GM21515 (cell line): ENCODE results near the gene HSD17B14.
"Not testable (repeated sequence)": the region's sequence is repeated elsewhere in the genome, so short reads cannot be mapped to it uniquely, and the experiment has no call there.

Source experiments
- ATAC-seq: cut with Tn5 transposase; IDR thresholded peaks from one replicate; pipeline ENCODE4 v1.9.1; 2021; ENCODE audit not compliant: unreplicated experiment

Gene HSD17B14

DNA sequence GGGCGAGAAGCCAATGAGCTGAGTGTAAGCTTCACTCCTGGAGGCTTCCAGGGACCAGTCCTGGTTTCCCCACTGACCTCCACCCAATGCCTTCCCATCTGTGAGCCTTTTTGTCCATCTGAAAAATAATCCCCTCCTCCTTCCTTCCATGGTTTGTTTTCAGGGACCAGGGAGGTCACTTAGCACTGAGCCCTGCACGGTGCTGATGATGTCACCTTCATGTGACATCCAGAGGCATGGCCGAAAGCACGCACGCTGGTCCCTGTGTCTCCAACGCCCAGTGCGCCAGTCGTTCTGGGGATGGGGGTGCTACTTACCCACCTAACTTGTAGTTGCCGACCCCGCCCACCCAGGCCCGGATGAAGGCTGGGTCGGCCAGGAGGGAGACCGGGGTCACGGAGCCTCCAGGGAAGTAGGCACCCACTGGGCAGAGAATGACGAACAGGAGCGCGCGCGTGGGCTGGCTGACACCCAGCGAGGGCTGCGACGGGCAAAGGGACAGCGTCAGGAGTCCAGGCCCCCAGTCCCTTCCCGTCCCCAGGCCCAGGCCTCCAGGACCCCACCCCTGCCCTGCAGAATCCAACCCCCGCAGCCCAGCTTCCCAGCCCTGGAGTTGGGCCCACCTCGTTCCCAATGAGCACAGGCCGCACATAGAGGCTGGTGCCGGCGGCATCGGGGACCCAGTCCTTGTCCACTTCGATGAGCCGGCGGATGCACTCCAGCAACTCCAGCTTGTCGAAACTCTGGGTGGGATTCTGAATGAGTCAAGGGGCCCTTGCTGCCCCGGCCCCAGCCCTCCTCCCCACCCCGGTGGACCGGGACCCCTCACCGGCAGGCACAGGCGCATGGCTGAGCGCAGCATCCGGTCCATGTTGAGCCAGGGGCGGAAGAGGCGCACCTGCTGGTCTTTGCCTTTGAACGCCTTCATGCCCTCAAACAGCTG, 36.7 kb downstream of the HSD17B14 start:
- no peak for ATAC-seq

DNA sequence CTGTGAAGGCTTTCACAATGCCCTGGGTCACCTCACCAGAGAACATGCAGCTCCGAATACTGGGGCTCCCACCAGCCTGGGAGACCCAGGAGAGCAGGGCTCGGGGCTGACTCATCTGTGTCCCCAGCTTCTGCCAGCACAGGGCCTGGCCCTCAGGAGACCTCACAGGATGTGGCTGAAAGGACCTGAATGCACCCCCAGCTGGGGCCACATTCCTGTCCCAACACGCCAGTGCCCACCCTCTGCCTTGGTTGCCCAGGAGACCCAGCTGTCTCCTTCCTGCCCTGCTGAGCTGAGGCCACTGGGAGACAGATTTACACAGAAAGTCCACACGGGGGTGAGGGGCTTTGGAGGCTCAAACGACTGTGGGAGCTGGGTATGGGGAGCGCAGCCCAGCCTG, 37.4 kb downstream of the HSD17B14 start:
- no peak for ATAC-seq

DNA sequence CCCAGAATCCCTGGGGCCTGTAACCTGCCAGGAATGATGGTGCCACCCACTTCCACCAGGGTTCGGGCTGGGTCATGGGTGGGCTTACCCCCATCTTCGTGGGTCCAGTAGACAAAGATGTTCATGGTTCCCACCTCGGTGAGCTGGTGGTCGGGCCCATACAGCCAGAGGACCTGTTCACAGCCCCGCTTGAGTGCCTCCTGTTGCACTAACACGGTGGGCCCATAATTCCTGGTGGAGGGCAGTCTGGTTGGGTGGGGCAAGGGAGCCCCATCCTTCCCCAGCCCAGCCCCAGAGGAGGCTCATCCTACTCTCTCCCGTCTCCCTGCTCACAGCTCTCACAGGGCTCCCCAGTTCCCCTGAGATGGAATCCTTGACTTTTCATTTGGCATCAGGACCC, 39.2 kb downstream of the HSD17B14 start:
- ATAC-seq, result no peak

DNA sequence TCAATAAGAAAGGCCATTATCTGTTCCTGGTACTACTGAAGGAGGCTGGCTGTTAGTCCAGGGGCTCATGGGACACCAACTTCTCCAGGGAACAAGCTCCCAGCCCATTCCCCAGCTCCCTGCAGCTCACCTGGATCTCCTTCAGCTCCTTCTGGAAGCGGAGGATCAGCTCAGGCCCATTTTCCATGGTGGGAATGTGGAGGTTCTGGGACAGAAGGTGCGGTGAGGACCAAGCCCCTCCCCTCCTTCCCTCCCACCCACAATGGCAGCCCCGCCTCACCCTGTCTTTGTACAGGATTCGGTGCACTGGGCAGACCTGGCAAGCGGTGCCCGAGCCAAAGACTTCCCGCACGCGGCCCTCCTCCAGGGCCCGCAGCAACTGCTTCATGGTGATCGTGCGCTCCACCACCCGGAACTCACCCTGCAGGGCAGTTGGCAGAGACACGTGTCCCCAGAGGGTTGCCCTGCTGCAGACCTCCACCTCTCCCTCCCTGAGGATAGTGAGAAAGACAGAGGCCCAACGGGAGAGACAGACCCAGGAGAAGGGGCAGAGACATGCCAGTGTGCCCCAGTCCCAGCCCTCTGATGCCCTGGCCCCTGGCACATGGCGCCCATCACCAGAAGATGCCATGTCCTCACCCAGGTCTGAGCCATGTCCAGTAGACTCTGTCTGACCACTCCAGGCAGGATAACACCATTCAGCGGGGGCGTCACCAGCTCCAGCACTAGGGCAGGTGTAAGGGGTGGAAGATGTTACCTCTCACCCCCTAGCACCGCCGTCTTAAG, 39.8 kb downstream of the HSD17B14 start:
- no peak for ATAC-seq

DNA sequence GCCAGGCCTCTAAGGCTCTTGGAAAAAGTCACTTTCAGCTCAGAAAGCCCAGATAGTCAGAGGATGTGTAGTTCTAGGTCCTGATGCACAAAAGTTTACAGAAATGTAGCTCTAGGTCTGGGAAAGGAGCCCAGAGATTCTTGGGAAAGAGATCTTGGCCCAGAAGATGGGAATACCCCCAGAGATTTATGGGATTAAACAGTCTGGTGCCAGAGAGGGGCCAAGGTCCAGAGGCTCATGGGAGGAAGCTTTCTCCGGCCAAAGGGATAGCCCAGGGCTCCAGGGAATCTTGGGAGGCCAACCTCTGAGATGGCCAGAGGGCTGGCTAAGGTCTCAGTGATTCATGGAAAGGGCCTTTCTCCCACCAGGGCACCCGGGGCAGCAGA, 40.6 kb downstream of the HSD17B14 start:
- ATAC-seq, result no peak

DNA sequence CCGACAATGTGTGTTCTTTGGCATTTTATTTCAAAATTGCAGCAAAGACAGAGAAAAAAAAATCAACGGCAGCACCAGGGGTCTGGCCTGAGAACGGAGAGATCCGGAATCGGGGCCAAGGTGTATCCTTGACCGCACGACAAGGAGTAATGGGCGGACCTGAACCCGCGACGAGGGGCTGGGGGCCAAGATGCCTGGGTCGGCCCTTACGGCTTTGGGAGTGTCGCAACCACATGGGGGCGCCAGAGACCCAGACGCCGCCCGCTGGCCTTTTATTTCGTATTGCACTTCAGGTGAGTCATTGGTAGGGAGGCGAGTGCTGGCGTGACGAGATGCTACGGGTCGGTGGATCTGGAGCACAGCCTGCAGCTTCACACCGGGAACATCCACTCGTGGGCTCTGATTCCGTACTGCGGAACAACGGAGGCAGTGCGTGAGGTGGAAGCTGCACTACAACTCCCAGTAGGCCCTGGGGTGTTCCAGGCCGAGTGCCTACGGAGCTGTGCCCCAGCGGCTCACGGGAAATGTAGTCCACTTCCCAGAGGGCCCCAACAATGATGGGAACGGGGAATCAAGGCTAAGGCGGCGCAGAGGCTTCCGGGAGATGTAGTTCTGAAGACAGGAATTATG, 41.1 kb downstream of the HSD17B14 start:
- peak; percentile 72 for ATAC-seq

DNA sequence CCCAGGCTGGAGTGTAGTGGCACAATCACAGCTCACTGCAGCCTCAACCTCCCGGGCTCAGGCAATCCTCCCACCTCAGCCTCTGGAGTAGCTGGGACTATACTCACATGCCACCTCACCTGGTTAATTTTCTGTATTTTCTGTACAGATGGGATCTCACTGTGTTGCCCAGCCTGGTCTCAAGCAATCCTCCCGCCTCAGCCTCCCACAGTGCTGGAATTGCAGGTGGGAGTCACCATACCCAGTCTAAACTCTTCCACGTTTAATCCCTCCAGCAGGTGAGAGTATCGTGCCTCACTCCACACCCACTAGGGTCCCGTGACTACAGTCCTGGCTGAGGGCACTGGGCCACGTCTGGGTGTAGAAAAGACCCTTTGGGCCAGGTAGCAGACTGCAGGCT, 42.0 kb downstream of the HSD17B14 start:
- ATAC-seq, result no peak

DNA sequence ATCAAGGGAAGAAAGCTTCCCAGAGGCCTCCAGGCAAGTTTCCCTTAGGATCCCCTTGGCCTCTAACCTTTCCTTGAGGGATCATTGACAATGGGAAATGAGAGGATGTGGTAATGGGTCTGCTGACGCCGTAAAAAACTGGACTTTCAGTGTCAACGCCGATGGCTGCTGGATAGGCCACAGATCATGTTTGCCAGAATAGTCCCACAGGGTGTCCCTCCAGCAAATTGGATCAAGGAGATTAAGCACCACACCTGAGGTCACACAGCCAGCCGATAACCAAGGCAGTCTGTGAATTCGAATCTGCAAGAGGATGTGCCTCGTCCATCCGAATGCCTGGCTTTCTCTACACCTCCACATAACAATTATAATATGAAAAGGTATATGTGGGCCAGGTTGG, 43.0 kb downstream of the HSD17B14 start:
- ATAC-seq, result no peak

DNA sequence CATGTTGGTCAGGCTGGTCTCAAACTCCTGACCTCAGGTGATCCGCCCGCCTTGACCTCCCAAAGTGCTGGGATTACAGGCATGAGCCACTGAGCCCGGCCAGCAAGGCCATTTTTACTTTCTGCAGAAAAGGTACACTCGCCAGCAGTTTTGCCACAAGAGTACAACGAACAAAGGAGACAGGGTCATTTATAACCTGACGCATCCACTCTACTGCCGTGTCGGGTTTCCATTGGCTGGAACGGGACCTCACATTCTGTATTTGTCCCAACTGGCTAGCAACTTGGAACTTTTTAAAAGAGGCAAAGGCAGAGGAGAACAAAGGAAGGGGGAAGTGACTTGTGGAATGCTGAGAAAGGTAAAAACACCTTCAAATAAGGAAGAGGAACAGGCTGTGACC, 49.0 kb downstream of the HSD17B14 start:
- not testable (repeated sequence) for ATAC-seq

DNA sequence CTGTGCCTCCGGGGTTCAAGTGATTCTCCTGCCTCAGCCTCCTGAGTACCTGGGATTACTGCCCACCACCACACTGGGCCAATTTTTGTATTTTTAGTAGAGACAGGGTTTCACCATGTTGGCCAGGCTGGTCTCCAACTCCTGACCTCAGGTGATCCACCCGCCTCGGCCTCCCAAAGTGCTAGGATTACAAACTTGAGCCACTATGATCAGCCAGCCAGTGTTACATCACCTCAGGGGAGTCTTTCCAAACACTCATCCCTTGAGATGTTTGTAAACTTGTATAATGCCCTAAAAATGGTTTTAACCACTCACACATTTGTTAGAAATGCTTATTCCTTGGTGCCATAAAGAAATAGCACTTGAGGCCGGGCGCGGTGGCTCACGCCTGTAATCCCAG, 49.9 kb downstream of the HSD17B14 start:
- ATAC-seq, result not testable (repeated sequence)

DNA sequence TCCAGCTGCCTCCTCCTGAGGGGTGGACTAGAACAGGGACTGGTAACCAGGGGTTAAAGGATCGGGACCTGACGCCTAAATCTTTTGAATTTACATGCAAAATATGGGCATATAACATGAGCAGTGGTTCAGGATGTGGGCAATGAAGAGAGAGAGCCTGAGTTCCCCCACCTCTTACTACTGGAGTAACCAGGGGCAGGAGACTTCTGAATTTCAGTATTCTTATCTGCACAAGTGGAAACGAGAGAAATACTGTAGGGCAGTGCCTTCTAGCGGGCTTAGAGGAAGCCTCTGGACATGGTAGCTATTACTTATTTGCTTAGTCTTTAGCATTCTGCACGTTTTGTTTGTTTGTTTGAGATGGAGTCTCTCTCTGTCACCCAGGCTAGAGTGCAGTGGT, 51.8 kb downstream of the HSD17B14 start:
- no peak for ATAC-seq

DNA sequence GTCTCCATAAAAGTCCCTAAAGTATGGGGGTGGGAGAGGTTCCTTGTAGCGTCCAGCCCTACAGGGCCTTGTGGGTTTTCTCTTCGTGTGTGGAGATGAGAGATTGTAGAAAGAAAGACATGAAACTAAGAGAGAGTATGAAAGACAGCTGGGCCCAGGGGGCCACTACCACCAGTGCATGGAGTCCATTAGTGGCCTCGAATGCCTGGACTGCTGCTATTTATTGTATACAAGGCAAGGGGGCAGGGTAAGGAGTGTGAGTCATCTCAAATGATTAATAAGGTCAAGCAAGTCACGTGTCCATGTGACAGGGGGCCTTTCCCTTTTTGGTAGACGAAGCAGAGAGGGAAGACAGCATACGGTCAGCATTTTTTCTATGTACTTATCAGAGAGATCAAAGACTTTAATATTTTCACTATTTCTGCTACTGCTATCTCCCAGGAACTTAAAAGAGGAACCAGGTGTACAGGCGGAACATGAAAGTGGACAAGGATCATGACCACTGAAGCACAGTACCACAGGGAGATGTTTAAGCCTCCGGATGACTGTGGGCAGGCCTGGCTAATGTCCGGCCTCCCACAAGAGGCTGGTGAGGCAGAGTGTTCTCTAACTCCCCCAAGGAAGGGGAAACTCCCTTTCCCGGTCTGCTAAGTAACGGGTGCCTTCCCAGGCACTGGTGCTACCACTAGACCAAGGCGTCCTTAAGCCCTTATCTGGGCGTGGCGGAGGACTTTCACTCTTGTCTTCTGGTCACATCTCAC, 55.5 kb downstream of the HSD17B14 start:
- no peak for ATAC-seq

DNA sequence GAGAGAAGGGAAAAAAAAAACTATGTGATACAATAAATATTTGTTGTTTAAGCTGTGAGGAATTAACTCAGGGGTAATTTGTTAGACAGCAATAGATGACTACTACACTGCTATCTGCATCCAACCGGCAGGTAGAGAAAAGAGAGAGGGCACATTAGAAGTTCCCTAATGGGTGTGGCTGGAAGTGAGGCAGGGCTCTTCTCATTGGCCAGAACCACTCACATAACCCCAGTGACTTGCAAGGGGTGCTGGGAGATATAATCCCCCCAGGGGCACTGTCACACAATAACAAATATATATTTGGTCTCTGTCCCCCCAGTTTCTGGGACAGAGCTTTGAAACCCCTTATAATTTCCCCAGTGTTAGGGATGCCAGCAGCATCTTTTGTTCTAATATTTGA, 56.7 kb downstream of the HSD17B14 start:
- no peak for ATAC-seq

DNA sequence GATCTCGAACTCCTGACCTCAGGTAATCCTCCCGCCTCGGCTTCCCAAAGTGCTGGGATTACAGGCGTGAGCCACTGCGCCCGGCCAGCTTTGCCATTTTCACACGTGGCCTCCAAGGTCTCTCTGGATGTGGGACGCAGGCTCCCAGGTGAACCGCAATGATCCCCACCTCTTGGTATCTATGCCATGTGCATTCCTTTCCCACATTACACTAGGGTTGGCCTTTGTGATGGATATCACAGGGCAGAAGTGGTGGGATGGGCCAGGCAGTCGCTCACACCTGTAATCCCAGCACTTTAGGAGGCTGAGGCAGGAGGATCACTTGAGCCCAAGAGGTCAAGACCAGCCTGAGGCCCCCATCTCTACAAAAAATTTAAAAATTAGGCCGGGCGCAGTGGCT, 58.6 kb downstream of the HSD17B14 start:
- no peak for ATAC-seq

DNA sequence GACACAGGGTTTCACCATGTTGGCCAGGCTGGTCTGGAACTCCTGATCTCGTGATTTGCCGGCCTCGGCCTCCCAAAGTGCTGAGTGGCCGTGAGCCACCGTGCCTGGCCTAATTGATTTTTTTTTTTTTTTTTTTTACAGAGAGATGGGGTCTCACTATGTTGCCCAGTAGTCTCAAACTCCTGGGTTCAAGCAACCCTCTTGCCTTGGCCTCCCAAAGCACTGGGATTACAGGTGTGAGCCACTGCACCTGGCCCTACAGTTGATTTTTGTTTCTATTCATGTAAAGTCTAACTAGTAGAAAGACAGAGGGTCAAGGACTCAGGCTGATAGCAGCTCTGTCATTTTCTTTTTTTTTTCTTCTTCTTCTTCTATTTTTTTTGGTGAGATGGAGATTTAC, 59.2 kb downstream of the HSD17B14 start:
- no peak for ATAC-seq

DNA sequence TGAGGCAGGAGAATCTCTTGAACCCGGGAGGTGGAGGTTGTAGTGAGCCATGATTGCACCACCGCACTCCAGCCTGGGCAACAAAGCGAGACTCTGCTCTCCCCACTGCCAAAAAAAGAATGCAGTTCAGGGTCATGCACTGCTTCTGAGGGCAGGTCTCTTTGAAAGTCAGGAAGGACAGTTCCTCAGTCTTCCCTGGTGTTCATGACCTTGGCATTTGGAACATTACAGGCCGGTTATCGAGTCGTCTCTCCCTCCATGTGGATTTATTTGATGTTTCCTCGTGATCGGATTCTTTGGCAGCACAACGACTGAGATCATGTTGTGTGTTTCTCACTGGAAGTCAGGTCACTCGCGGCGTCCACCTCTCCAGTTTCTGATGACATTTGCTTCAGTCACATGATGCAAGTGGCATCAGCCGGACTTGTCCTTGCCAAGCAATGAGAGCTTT, 63.8 kb downstream of the HSD17B14 start:
- ATAC-seq, result no peak

DNA sequence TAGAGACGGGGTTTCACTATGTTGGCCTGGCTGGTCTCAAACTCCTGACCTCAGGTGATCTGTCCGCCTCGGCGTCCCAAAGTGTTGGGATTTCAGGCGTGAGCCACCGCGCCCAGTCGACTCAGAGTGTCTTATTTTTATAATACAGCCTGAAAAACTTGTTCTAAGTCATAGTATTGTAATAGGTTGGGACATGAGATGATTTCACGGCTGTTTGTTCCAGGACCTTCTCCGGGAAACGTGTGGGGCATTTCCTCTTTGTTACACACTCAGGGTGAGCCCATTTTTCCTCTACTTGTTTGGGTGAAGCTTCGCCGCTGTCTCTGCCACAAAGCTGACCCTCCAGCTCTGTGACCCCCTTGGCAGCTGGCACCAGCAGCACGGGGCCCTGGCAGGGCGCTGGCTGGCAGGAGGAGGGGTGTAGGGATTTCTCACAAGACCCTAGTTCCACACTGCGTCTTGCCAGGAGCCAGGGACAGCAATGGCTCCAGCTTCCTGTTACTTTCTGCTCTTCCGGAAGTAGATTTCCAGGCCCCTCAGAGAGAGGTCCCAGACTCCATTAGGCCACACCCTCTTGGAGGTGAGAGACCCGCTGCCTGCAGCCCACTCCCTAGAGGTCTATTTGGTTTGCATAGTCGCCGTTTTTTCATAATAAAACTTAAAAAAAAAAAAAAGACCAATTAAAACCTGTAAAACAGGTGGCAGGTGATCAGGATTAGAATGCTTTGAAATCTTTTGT, 65.4 kb downstream of the HSD17B14 start:
- no peak for ATAC-seq

DNA sequence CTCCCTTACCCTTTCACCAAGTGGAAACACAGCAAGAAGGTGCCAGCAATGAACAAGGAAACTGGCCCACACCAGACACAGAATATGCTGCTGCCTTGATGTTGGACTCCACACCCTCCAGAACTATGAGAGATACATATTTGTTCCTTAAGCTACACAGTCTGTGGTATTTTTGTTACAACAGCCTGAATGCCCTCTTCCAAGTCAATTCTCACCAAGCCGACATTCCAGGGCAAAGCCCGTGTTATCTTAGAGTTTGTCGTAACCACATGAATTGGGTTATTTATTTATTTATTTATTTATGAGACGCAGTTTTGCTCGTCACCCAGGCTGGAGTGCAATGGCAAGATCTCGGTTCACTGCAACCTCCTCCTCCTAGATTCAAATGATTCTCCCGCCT, 66.0 kb downstream of the HSD17B14 start:
- no peak for ATAC-seq

DNA sequence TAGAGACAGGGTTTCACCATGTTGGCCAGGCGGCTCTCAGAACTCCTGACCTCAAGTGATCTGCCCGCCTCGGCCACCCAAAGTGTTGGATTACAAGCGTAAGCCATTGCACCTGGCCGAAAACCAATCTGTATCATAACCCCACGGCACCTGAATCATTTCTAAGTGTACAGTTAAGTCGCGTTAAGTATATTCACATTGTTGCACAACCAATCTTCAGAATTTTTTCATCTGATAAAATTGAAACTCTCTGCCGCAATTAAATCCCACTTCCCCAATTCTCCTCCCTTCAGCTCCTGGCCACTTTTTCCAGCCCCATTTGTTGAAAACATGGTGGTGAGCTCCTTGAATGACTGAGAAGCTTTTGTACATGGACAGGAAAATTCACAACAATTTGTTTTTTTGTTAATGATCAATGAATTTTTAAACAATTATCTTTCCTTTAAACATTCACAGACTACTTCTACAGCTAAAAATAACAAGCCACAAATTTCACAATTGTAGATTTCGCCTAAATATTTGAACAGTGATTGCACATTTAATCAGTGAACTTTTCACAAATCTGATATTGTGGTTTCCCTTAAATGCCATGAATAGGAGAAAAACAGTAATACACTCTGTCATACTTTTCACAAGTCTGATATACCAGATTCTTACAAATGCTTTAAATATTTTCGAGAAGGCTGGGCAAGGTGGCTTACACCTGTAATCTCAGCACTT, 67.1 kb downstream of the HSD17B14 start:
- ATAC-seq, result no peak
